A673 (cell line): Measurements from ENCODE around the gene PLVAP. TPM values are rescaled to one million over a fixed set of nuclear protein-coding genes. Genes with fewer than 3 reads are reported as not detected.

Experiments
- BruUV-seq: library from RNA; stranded (reverse); fragments of 400-500 nt; replicated peaks from 2 replicates; lab custom pipeline; 2021; lab: Mats Ljungman, UMichigan
- CTCF ChIA-PET: fragments of 300-600 bp; sonication (Branson Sonifier 250); formaldehyde crosslinking; loops from one replicate; lab custom pipeline; 2022; ENCODE audit warnings: antibody characterized with exemption; lab: Charles Lee
- POLR2A ChIA-PET: fragments of 300-600 bp; sonication (Branson Sonifier 250); formaldehyde crosslinking; loops from one replicate; lab custom pipeline; 2022; ENCODE audit warnings: antibody characterized with exemption; ENCODE audit not compliant: low non-redundant PET; lab: Charles Lee
- DNase-seq: peaks from one replicate; pipeline ENCODE4 v3.0.0-alpha.2; 2015; ENCODE audit warnings: low spot score
- H3K27ac ChIP-seq: fragments of 200-600 bp; sonication (generic); 2 replicates; pipeline ENCODE4 v1.5.1; 2016; ENCODE audit warnings: mixed run types, low read depth, mild to moderate bottlenecking, mixed read lengths, antibody characterized with exemption, low read length; ENCODE audit not compliant: poor library complexity, severe bottlenecking
- H3K27me3 ChIP-seq: fragments of 200-600 bp; sonication (generic); replicated peaks from 2 replicates; pipeline ENCODE4 v1.6.1; 2017; ENCODE audit warnings: mixed run types, low read depth, mild to moderate bottlenecking, mixed read lengths, antibody characterized with exemption, low read length; ENCODE audit not compliant: insufficient read depth, poor library complexity
- H3K36me3 ChIP-seq: fragments of 200-600 bp; sonication (generic); 2 replicates; pipeline ENCODE4 v1.6.1; 2016; ENCODE audit warnings: mixed run types, mild to moderate bottlenecking, mixed read lengths, antibody characterized with exemption, low read length; ENCODE audit not compliant: insufficient read depth, poor library complexity, severe bottlenecking
- H3K4me1 ChIP-seq: fragments of 200-600 bp; sonication (generic); 2 replicates; pipeline ENCODE4 v1.6.1; 2017; ENCODE audit warnings: mixed run types, mild to moderate bottlenecking, mixed read lengths, antibody characterized with exemption, low read length; ENCODE audit not compliant: insufficient read depth, poor library complexity, severe bottlenecking
- H3K4me3 ChIP-seq: fragments of 200-600 bp; sonication (generic); 2 replicates; pipeline ENCODE4 v1.5.1; 2016; ENCODE audit warnings: low read depth, mixed run types, mild to moderate bottlenecking, mixed read lengths, low read length; ENCODE audit not compliant: poor library complexity, severe bottlenecking
- H3K9me3 ChIP-seq: fragments of 200-600 bp; sonication (generic); 2 replicates; pipeline ENCODE4 v1.6.1; 2016; ENCODE audit warnings: mixed run types, low read depth, mild to moderate bottlenecking, mixed read lengths, antibody characterized with exemption, low read length; ENCODE audit not compliant: poor library complexity, severe bottlenecking
- CTCF ChIP-seq: fragments of 300-800, 200-600 bp; sonication (generic); conservative IDR thresholded peaks from 2 replicates; pipeline ENCODE4 v1.5.1; 2017; ENCODE audit warnings: low read depth, mild to moderate bottlenecking, antibody characterized with exemption, low read length, moderate library complexity, mixed read lengths
- EZH2 ChIP-seq: fragments of 200-600 bp; sonication (generic); IDR thresholded peaks from 2 replicates; pipeline ENCODE4 v1.6.1; 2017; ENCODE audit warnings: borderline replicate concordance, low read depth, mild to moderate bottlenecking, mixed read lengths, antibody characterized with exemption, low read length; ENCODE audit not compliant: poor library complexity, severe bottlenecking
- intact Hi-C: fragments of 100-400 bp; cut with micrococcal nuclease; formaldehyde crosslinking; loops from one replicate; pipeline ENCODE4 v1.10.0; 2022; ENCODE audit not compliant: unreplicated experiment
- total RNA-seq: library from RNA; stranded (reverse); gene quantifications from 2 replicates; pipeline ENCODE4 v1.2.3, GENCODE V29; 2021

PLVAP gene
- total RNA-seq, 1 experiment from 2014 or later, result 0.24 TPM

GRCh38 chr19:17390665-17391370, 13.7 kb upstream of the PLVAP start:
- DNase-seq, result peak; percentile 95
- H3K4me3 ChIP-seq, result peak overlapping the region; percentile 48
- no TSS peak for BruUV-seq
- intact Hi-C loops, result no loop called here
- ChIA-PET CTCF (interaction anchor here (0.6 to 0.8 kb wide), 2 partner anchors 131 to 539 kb away, joined by 4 to 6 read pairs; no protein-coding TSS in a partner anchor), POLR2A (no interaction called here)
- peak; percentile 64 for TF ChIP-seq CTCF
- no peak for TF ChIP-seq EZH2
- H3K27me3 ChIP-seq, result no peaks in the 10 kb centered on the region
- H3K9me3 ChIP-seq, result no peaks in the 10 kb centered on the region
- no peak overlapping the region for H3K27ac ChIP-seq
- H3K4me1 ChIP-seq, result peaks cover 5% of the 10 kb centered on the region
- H3K36me3 ChIP-seq, result no peaks in the 10 kb centered on the region

- no peaks in the 10 kb centered on the region for H3K36me3 ChIP-seq
- BruUV-seq, result no TSS peak
- peaks cover 5% of the 10 kb centered on the region for H3K4me1 ChIP-seq
- intact Hi-C loops, result loop anchor here (10.0 kb wide), 1 partner anchor 615 kb away; no protein-coding TSS in a partner anchor
- CTCF ChIA-PET, result interaction anchor here (0.6 kb wide), 1 partner anchor 45 kb away, joined by 8 read pairs; no protein-coding TSS in a partner anchor
- POLR2A ChIA-PET, result no interaction called here
- no peak overlapping the region for H3K27ac ChIP-seq
- peak overlapping the region; percentile 48 for H3K4me3 ChIP-seq
- H3K9me3 ChIP-seq, result no peaks in the 10 kb centered on the region
- H3K27me3 ChIP-seq, result no peaks in the 10 kb centered on the region
- no peak; the same call in 1 of the 2 replicates for TF ChIP-seq CTCF
- TF ChIP-seq EZH2, result no peak
- DNase-seq, result no peak
Measured at GRCh38 chr19:17389957-17390664, 13.0 kb upstream of the PLVAP start.

DNA sequence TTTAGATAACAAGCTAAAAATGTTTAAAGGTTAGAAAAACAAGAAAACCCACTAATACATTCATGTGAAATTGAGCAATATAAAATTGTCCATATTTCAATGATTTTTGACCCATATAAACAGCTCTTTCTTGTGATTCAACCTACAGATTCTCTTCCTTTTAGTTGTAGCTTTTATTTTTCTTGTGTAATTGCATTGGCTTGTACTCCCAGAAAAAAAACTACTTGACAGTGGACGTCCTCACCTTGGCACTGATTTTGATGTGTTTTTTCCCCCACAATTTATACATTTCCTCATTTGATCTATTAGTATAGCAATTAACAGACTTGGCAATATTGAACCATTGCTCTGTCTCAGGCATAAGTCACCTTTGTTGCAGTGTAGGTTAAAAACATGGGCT, 12.1 kb upstream of the PLVAP start:
- ChIA-PET POLR2A (no interaction called here), CTCF (interaction anchor here (0.5 to 0.6 kb wide), 3 partner anchors 44 to 470 kb away, joined by 3 to 8 read pairs (median 6); no protein-coding TSS in a partner anchor)
- no TSS peak for BruUV-seq
- no peak overlapping the region for H3K4me3 ChIP-seq
- peaks cover 5% of the 10 kb centered on the region for H3K4me1 ChIP-seq
- intact Hi-C loops, result loop anchor here (10.0 kb wide), 1 partner anchor 614 kb away; no protein-coding TSS in a partner anchor
- no peak for TF ChIP-seq CTCF
- no peak overlapping the region for H3K27ac ChIP-seq
- no peaks in the 10 kb centered on the region for H3K9me3 ChIP-seq
- H3K36me3 ChIP-seq, result no peaks in the 10 kb centered on the region
- no peak for DNase-seq
- H3K27me3 ChIP-seq, result no peaks in the 10 kb centered on the region
